Stimulated activated CD4-positive, alpha-beta T cell treated with anti-CD3 and anti-CD28 coated beads, Interleukin-1b, Interleukin-23, amount 100 ng/mL, for 24 hours (primary cell): ENCODE data around the gene ACADS.

ENCODE experiments used
- DNase-seq, 4 experiments: peaks; one replicate each; pipeline ENCODE4 v3.0.0-alpha.2; 2020; ENCODE audit warnings: low read depth in 4 of 4, low spot score in 1 of 4

The ACADS gene

DNA sequence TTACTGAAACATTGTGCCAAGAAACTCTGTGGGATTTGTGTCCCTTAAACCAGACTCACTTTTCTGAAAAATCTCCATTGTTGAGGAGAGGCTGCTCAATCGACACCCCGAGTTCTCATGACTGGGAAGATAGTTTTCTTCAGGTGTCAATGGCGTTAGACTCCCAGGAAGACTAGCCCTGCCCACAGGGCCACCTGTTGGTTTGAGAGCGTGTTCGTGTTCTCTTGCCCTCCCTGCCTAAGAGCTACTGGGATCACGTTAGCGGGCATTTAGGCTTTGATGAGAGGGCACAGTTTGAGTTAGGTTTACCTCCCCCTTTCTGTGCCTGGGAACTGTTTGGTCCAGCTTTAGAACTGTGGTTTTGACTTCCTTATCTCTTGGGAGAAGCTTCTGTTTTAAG, 26.1 kb upstream of the ACADS start:
- DNase-seq, result no peak

- DNase-seq, result no peak
Observed at GRCh38 chr12:120700886-120701285, 24.7 kb upstream of the ACADS start.

DNA sequence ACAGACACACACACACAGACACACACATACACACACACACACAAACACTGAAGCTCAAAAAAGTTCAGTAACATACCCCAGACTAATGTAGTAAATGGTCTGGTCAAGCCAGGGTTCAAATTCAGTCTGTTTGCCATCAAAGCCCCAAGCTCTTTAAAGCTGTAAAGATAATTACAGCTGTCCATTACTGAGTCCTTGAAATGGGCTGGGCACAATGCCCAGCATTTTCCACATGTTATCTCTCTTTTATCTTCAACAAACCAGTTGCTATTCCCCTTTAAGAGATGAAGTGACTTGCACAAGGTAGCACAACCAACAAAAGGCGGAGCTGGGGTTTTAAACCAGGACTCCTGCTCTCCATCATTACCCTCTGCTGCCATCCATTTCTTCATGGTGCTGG, 23.0 kb upstream of the ACADS start:
- DNase-seq, result no peak

DNA sequence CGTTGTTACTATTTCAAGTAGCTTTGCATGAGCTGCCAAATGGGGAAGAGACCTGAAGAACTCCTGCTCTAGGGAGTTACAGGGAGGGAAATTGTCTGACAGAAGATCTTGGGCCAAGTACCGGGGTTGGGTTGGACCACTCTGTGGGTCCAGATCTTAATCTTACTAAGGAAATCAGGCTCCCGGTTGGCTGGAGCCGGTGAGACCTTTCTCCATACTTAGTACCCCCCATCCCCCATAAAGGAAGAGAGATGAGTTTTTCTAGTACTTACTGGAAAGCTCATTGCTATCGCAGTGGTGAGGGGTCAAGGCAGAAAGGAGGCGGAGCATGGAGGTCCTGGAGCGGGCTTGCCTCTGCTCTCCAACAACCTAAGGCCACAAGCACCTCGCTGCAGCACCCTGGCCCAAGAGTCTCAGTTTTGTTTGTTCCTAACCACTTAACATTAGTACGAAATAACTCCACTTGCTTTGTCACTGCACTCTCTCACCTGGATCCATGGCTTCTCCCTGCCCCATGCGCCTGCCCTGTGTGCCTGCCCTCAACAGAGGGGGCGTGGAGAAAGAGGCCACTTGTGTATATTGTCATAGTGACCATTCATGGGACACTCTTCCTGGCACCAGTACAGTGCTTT, 22.2 kb upstream of the ACADS start:
- no peak for DNase-seq

DNA sequence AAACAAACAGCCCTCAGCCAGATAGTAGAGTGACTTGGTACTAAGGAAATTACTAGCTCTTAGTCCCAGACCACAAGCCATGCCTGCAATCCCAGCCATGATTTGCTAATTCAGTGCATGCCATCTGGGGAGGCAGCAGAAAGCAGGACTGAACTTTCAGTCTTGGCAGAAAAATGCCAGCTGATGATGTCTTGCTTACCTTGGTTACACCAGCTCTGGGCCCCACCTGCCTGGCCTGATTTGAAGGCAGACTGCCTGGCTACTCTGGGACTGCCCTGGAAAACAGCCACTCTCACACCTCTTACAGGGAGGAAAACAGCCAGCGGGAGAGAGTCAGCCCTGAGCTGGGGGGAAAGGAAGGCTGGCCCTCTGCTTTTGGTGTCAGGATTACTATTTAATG, 20.0 kb upstream of the ACADS start:
- no peak for DNase-seq

GRCh38 chr12:120706029-120706428, 19.6 kb upstream of the ACADS start:
- no peak for DNase-seq

DNA sequence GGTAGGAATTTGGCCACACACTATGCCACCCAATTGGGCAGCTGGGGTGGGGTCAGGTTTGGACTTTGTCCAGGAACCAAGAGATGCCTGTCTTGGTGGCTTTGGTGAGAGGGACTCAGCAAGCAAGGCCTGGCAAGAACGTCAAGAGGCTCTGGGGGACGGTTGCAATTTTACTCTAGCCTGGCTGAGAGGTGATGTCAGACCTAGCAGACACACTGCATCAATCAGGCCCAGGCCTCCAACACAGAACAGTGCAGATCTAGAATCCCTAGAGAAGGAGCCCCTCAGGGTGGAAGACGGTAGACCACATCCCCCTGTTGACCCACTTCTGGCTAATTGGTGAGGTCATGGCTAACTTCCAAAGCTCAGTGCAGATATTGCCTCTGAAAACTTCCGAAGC, 17.0 kb upstream of the ACADS start:
- no peak for DNase-seq

- DNase-seq, result peak; percentile 52 to 69 (median 66)
Observed at GRCh38 chr12:120710031-120710804, 15.4 kb upstream of the ACADS start, which contains the start of gene UNC119B. UNC119B (plus strand) TSS chr12:120710458; CDS start chr12:120710475, 17 bp downstream.

GRCh38 chr12:120710805-120711296, 14.8 kb upstream of the ACADS start:
- no peak for DNase-seq

- DNase-seq, result no peak
Observed at GRCh38 chr12:120711411-120711810, 14.2 kb upstream of the ACADS start.

GRCh38 chr12:120712610-120713009, 13.0 kb upstream of the ACADS start:
- no peak for DNase-seq

DNA sequence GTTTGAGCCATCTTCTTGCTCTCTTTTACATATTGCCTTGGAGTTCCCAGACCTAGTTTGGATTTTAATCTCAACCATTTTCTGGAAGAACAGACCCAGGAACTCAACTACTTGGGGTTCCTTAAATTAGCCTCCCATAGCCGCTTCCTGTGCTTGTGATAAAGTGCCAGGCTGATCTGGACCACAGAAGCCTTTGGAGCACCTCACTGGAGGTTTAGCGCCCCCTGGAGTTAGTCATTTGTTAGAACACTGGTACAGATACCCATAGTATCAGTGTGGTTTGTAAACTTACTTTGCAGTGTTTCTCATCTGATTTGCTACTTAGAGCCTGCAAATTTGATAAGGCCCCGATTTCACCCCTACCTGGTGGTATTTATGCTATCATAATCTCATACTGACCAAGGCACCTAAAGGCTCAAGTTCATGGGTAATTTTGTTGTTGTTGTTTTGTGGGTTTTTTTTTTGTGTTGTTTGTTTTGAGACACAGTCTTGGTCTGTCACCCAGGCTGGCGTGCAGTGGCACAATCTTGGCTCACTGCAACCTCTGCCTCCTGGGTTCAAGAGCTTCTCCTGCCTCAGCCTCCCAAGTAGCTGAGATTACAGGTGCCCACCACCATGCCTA, 11.7 kb upstream of the ACADS start:
- peak; percentile 44 to 70 (median 59) for DNase-seq

- no peak for DNase-seq
Observed at GRCh38 chr12:120718055-120718454, 7.6 kb upstream of the ACADS start.

DNA sequence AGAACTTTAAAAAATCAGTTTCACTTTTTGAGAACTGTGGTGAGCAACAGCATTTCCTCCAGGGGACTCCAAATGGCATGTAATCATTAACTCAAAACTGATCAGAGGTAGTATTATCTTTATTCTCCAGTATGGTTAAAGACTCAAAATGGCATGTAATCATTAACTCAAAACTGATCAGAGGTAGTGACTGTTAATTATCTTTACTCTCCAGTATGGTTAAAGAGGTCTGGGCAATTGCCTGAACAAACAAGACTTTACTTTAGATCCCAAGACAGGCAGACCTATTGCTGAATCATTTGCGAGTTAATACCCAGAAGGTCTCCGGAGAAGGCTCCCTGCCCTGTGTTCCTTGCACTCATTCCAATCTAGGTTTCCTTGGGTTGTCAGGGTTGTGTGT, 6.6 kb upstream of the ACADS start:
- DNase-seq, result no peak

- no peak for DNase-seq
Observed at GRCh38 chr12:120719496-120720233, 6.0 kb upstream of the ACADS start.

DNA sequence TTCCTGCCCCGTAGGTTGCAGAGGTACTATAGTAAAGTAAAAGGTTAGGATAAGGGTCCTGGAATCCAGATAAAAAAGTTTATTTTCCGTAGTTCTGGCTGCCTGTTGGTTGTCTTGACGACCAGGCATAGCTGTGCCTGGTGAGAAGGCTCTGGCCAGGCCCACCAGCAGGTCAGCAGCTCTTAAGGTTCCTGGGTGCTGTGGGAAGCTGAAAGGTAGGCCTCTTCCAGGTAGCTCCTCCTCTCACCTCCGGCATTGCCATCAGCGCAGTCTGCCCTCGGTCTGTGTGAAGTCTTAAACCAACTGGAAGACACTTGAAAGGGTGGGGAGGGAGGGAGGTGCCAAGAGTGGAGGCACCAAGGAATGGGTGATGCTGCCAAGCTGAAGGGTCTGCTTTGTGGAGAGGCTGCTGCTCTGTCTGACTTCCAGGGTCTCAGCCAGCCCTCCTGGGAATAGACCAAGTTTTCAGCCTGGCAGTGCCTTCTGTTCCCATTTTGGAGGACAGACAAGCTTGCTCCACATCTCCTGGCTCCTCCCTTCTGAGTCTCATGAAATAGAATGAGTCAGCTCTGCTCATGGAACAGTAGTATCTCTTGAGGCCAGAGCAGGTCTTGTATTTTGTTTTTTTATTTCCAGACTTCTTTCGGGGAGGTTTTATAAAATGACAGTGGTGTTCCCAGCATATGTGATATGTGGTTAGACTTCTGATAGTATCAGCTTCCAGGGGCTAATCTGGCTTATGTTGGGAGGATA, 5.2 kb upstream of the ACADS start:
- no peak for DNase-seq

DNA sequence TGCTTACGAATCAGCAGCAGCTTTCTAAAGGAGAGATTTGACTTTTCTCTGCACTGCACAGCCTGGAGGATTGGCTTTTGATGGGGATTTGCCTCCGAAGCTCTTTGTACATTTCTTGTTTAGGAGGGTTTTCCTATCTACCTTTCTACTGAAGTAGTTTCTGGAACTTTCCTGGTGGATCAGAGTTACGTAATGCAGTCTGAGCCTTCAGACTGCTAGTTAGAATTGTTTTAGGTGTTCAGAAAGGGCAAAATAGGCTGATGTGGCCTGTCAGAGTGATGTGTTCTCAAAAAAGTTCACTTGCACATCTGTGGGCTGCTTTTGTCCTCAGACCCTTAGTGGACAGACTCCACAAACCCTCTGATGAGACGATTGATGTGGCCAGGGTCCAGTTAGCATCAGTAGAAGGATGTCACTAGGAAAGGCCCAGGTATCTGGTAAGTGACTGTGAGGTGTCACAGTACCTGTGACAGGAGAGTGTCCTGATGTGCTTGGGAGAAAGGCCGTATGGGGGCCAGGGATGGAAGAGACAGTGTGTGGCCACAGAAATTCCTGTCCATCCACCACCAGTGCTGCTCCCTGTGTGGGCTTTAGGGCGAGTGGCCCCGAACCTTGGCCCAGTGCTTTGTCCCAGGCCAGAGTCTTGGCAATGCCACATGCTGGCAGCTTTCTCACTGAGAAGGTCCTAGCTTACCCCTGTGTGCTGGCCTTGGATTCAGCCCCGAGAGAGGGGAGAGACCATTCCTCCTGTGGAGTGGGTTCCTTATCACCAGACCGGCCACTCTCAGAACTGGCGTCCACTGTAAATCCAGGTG, 4.4 kb upstream of the ACADS start:
- DNase-seq, result no peak

- no peak for DNase-seq
Observed at GRCh38 chr12:120721866-120722265, 3.8 kb upstream of the ACADS start.

DNA sequence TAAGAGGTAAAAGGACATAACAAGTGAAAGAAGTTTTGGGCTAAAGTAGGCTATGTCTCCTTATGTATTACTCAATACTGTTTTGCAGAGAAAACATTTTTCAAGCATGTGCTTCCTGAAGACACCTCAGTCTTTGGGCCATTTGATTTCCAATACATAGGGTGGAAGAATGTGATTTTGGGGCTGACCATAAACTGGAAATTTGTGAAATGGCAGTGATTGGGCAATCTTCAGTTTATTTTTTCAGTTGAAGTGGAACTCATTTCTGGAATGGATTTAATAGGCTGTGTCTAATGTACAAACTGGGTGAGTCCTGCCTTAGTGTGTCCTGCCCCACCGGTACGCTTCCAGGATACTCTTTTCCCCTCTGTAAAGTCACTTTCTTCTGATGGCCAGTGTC, 2.8 kb upstream of the ACADS start:
- no peak for DNase-seq

- no peak for DNase-seq
Observed at GRCh38 chr12:120724720-120725119, 906 bp upstream of the ACADS start.
